K562 (cell line): ENCODE data around the gene RAPGEF5. TPM values are rescaled to one million over a fixed set of nuclear protein-coding genes. Genes with fewer than 3 reads are reported as not detected.

Experiments used
- CBFA2T2 ChIP-seq: fragments of 450-650 bp; conservative IDR thresholded peaks from 2 replicates; pipeline ENCODE4 v1.6.1; 2017; ENCODE audit warnings: mild to moderate bottlenecking
- CBX2 ChIP-seq: fragments of 200-600 bp; sonication (generic); IDR thresholded peaks from one replicate; pipeline ENCODE4 v1.6.1; 2012; ENCODE audit warnings: mild to moderate bottlenecking, low read length, inconsistent platforms; ENCODE audit not compliant: insufficient read depth, poor library complexity, severe bottlenecking
- ELF4 ChIP-seq: fragments of 450-650 bp; formaldehyde crosslinking; IDR thresholded peaks from 2 replicates; pipeline ENCODE4 v1.4.0; 2022; ENCODE audit warnings: missing genetic modification characterization
- GATA2 ChIP-seq: sonication (generic); formaldehyde crosslinking; IDR thresholded peaks from 2 replicates; pipeline ENCODE4 v1.4.0; 2020; ENCODE audit warnings: mild to moderate bottlenecking, missing genetic modification reagents
- HNRNPL ChIP-seq: fragments of 200-400 bp; formaldehyde crosslinking; IDR thresholded peaks from 2 replicates; pipeline ENCODE4 v1.6.1; 2017; ENCODE audit warnings: low read depth, mild to moderate bottlenecking, low read length
- NCOA2 ChIP-seq, 2 experiments: fragments of 450-650 bp; IDR thresholded peaks; 2 replicates each; pipeline ENCODE4 v1.6.1; 2018; ENCODE audit warnings: mild to moderate bottlenecking in 2 of 2, moderate library complexity in 1 of 2; ENCODE audit not compliant: partially characterized antibody in 2 of 2
- PRPF4 ChIP-seq: fragments of 200-400 bp; formaldehyde crosslinking; IDR thresholded peaks from one replicate; pipeline ENCODE4 v1.6.1; 2017; ENCODE audit warnings: low read length, low read depth, mild to moderate bottlenecking; ENCODE audit not compliant: insufficient read depth, poor library complexity, severe bottlenecking
- RBM17 ChIP-seq: fragments of 200-400 bp; formaldehyde crosslinking; IDR thresholded peaks from 2 replicates; pipeline ENCODE4 v1.6.1; 2017; ENCODE audit warnings: low read depth, mild to moderate bottlenecking, low read length, borderline replicate concordance
- SP1 ChIP-seq: sonication (generic); formaldehyde crosslinking; IDR thresholded peaks from 2 replicates; pipeline ENCODE4 v1.8.1; 2022; ENCODE audit warnings: mild to moderate bottlenecking, missing genetic modification reagents
- STAG1 ChIP-seq: sonication (generic); formaldehyde crosslinking; IDR thresholded peaks from 2 replicates; pipeline ENCODE4 v1.5.0; 2020; ENCODE audit warnings: missing genetic modification reagents, borderline replicate concordance
- TCF7 ChIP-seq: sonication (generic); IDR thresholded peaks from 2 replicates; pipeline ENCODE4 v1.6.1; 2016; ENCODE audit warnings: antibody characterized with exemption, borderline replicate concordance
- ZC3H11A ChIP-seq: IDR thresholded peaks from 2 replicates; pipeline ENCODE4 v1.6.1; 2012; ENCODE audit warnings: low read depth, low read length, improper control_type of control experiment
- ZNF507 ChIP-seq: conservative IDR thresholded peaks from 2 replicates; pipeline ENCODE4 v1.6.1; 2017; ENCODE audit warnings: missing genetic modification characterization, missing compliant biosample characterization
- ZNF780A ChIP-seq: fragments of 250-450 bp; sonication (Bioruptor Pico); IDR thresholded peaks from 2 replicates; pipeline ENCODE4 v1.5.0; 2021; ENCODE audit warnings: mild to moderate bottlenecking
- polyA plus RNA-seq, 8 experiments: library from polyadenylated mRNA; depleted of rRNA in 4 of 8; stranded (reverse) in 5 of 8; unstranded in 3 of 8; fragments of >200 nt; fragmentation: Nextera tagmentation in 2 of 8; fragmentation: Illumina TruSeq in 1 of 8; extraction: Ambion mirVana in 2 of 8; extraction: Trizol in 1 of 8; gene quantifications; 2 replicates each; pipeline versions ENCODE4 v1.2.1 to v1.2.3, GENCODE V29; 2011 to 2014; ENCODE audit warnings: inconsistent platforms in 1 of 8, missing spikeins in 1 of 8
- total RNA-seq, 7 experiments: library from RNA; depleted of rRNA in 6 of 7; stranded (reverse); fragments of >200 nt in 6 of 7; fragmentation: Illumina TruSeq in 2 of 7; extraction: Trizol in 2 of 7; gene quantifications; 2 replicates each; pipeline versions ENCODE4 v1.2.1 to v1.2.3, GENCODE V29; 2011 to 2021; ENCODE audit warnings: low replicate concordance in 1 of 7
- TF ChIP-seq, protein P1 (sequence below): IDR thresholded peaks from 2 replicates; pipeline ENCODE4 v1.6.1; 2012; ENCODE audit warnings: low read depth, low read length, improper control_type of control experiment, borderline replicate concordance
- TF ChIP-seq, protein P2 (sequence below): fragments of 450-650 bp; formaldehyde crosslinking; conservative IDR thresholded peaks from 2 replicates; pipeline ENCODE4 v1.4.0; 2022; ENCODE audit warnings: mild to moderate bottlenecking, missing genetic modification characterization
- TF ChIP-seq, protein P3 (sequence below): fragments of 250-450 bp; sonication (Bioruptor Pico); IDR thresholded peaks from 2 replicates; pipeline ENCODE4 v1.5.0; 2020; ENCODE audit warnings: mild to moderate bottlenecking
- TF ChIP-seq, protein P4 (sequence below): IDR thresholded peaks from 2 replicates; pipeline ENCODE4 v1.6.1; 2016; ENCODE audit warnings: missing genetic modification characterization, missing compliant biosample characterization
- TF ChIP-seq, protein P5 (sequence below): fragments of 450-650 bp; IDR thresholded peaks from 2 replicates; pipeline ENCODE4 v1.7.0; 2016; ENCODE audit warnings: borderline replicate concordance

Gene RAPGEF5
- total and polyA plus RNA-seq, 9 of the 15 experiments (the other 6 are each of a cell fraction or from before 2014, with no cell fraction given), result 0.39 to 2.0 (median 1.1) TPM

GRCh38 chr7:22350466-22351328 lies 6.3 kb downstream of the RAPGEF5 start (continued):
- TF ChIP-seq, protein P1, sequence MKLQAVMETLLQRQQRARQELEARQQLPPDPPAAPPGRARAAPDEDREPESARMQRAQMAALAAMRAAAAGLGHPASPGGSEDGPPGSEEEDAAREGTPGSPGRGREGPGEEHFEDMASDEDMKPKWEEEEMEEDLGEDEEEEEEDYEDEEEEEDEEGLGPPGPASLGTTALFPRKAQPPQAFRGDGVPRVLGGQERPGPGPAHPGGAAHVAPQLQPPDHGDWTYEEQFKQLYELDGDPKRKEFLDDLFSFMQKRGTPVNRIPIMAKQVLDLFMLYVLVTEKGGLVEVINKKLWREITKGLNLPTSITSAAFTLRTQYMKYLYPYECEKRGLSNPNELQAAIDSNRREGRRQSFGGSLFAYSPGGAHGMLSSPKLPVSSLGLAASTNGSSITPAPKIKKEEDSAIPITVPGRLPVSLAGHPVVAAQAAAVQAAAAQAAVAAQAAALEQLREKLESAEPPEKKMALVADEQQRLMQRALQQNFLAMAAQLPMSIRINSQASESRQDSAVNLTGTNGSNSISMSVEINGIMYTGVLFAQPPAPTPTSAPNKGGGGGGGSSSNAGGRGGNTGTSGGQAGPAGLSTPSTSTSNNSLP, result peak; percentile 93
- TF ChIP-seq STAG1, result no peak
- TF ChIP-seq SP1 (CRISPR knock-in tag), result no peak
- TF ChIP-seq TCF7, result peak; percentile 79; the same call in 1 of the 2 replicates
- TF ChIP-seq CBX2, result no peak
- TF ChIP-seq RBM17, result no peak
- TF ChIP-seq ZC3H11A, result no peak
- TF ChIP-seq CBFA2T2, result peak; percentile 94
- TF ChIP-seq HNRNPL, result no peak
- TF ChIP-seq ELF4 (CRISPR knock-in tag), result 0 out of 2 replicates have a peak, but pooled peaks have one; percentile 84
- TF ChIP-seq, protein P2, sequence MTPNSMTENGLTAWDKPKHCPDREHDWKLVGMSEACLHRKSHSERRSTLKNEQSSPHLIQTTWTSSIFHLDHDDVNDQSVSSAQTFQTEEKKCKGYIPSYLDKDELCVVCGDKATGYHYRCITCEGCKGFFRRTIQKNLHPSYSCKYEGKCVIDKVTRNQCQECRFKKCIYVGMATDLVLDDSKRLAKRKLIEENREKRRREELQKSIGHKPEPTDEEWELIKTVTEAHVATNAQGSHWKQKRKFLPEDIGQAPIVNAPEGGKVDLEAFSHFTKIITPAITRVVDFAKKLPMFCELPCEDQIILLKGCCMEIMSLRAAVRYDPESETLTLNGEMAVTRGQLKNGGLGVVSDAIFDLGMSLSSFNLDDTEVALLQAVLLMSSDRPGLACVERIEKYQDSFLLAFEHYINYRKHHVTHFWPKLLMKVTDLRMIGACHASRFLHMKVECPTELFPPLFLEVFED (CRISPR knock-in tag), result 0 out of 2 replicates have a peak, but pooled peaks have one; percentile 8
- TF ChIP-seq ZNF507 (tag), result no peak
- TF ChIP-seq, protein P3, sequence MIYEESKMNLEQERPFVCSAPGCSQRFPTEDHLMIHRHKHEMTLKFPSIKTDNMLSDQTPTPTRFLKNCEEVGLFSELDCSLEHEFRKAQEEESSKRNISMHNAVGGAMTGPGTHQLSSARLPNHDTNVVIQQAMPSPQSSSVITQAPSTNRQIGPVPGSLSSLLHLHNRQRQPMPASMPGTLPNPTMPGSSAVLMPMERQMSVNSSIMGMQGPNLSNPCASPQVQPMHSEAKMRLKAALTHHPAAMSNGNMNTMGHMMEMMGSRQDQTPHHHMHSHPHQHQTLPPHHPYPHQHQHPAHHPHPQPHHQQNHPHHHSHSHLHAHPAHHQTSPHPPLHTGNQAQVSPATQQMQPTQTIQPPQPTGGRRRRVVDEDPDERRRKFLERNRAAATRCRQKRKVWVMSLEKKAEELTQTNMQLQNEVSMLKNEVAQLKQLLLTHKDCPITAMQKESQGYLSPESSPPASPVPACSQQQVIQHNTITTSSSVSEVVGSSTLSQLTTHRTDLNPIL, result no peak
- TF ChIP-seq, protein P4, sequence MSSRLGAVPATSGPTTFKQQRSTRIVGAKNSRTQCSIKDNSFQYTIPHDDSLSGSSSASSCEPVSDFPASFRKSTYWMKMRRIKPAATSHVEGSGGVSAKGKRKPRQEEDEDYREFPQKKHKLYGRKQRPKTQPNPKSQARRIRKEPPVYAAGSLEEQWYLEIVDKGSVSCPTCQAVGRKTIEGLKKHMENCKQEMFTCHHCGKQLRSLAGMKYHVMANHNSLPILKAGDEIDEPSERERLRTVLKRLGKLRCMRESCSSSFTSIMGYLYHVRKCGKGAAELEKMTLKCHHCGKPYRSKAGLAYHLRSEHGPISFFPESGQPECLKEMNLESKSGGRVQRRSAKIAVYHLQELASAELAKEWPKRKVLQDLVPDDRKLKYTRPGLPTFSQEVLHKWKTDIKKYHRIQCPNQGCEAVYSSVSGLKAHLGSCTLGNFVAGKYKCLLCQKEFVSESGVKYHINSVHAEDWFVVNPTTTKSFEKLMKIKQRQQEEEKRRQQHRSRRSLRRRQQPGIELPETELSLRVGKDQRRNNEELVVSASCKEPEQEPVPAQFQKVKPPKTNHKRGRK (tag), result no peak
- TF ChIP-seq PRPF4, result no peak
- no peak for TF ChIP-seq ZNF780A (CRISPR knock-in tag)
- TF ChIP-seq, protein P5, sequence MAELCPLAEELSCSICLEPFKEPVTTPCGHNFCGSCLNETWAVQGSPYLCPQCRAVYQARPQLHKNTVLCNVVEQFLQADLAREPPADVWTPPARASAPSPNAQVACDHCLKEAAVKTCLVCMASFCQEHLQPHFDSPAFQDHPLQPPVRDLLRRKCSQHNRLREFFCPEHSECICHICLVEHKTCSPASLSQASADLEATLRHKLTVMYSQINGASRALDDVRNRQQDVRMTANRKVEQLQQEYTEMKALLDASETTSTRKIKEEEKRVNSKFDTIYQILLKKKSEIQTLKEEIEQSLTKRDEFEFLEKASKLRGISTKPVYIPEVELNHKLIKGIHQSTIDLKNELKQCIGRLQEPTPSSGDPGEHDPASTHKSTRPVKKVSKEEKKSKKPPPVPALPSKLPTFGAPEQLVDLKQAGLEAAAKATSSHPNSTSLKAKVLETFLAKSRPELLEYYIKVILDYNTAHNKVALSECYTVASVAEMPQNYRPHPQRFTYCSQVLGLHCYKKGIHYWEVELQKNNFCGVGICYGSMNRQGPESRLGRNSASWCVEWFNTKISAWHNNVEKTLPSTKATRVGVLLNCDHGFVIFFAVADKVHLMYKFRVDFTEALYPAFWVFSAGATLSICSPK, result no peak
- TF ChIP-seq NCOA2 (IDR thresholded peaks at IDR 0.05; ENCODE audit: partially characterized antibody in 2 of 2), result peak; percentile 60 to 76
- TF ChIP-seq GATA2 (CRISPR knock-in tag), result peak; percentile 97
